Adrenal gland (tissue), 12 donors: Measurements from ENCODE around the gene BACE2. TPM values are rescaled to one million over a fixed set of nuclear protein-coding genes. Genes with fewer than 3 reads are reported as not detected.

Source experiments
- DNase-seq, 7 donors: peaks; one replicate each; pipeline ENCODE4 v3.0.0-alpha.2; 2019 to 2020
- H3K27ac ChIP-seq, 5 donors: fragments of 200-600 bp; sonication (generic) in 4 of 5; 1 replicate in 3 of 5; 2 replicates in 2 of 5; pipeline versions ENCODE4 v1.5.1 to v1.8.0; 2016 to 2020; ENCODE audit warnings: mild to moderate bottlenecking in 1 of 5
- H3K27me3 ChIP-seq: fragments of 200-600 bp; 2 replicates; pipeline ENCODE4 v1.8.0; 2021
- H3K36me3 ChIP-seq, 2 donors: fragments of 200-600 bp; replicated peaks in 1 of 2; 1 replicate in 1 of 2; 2 replicates in 1 of 2; pipeline versions ENCODE4 v1.5.1 to v1.8.0; 2018 to 2022
- H3K4me1 ChIP-seq, 2 donors: fragments of 200-600 bp; replicated peaks in 1 of 2; 1 replicate in 1 of 2; 2 replicates in 1 of 2; pipeline versions ENCODE4 v1.5.1 to v1.8.0; 2018 to 2021
- H3K4me3 ChIP-seq, 4 donors: fragments of 200-600 bp; sonication (generic) in 3 of 4; one replicate each; pipeline ENCODE4 v1.5.1; 2016 to 2018
- H3K9me3 ChIP-seq, 3 donors: fragments of 200-600 bp; sonication (generic) in 1 of 3; replicated peaks in 1 of 3; 1 replicate in 2 of 3; 2 replicates in 1 of 3; pipeline versions ENCODE4 v1.5.1 to v1.8.0; 2016 to 2021
- CTCF ChIP-seq, 6 experiments: fragments of 450-650 bp in 4 of 6; fragments of 200-600 bp in 2 of 6; sonication (generic) in 1 of 6; IDR thresholded peaks; 1 replicate in 5 of 6; 2 replicates in 1 of 6; pipeline versions ENCODE4 v1.5.1 to v1.8.0; 2016 to 2021; ENCODE audit warnings: antibody characterized with exemption in 6 of 6, mild to moderate bottlenecking in 2 of 6, moderate library complexity in 1 of 6
- POLR2A ChIP-seq, 2 donors: fragments of 450-650 bp; IDR thresholded peaks; one replicate each; pipeline ENCODE4 v1.6.1; 2017; ENCODE audit warnings: antibody characterized with exemption in 2 of 2, mild to moderate bottlenecking in 2 of 2, moderate library complexity in 1 of 2
- WGBS, 4 donors: extraction: QIAGEN DNeasy Blood & Tissue Kit in 2 of 4; methylation state at CpG; one replicate each; pipeline versions ENCODE4 v1.1.5 to v1.1.7; 2013 to 2017; 5-methylcytosine and 5-hydroxymethylcytosine counted together
- intact Hi-C, 2 donors: fragments of 100-400 bp; cut with DNase I; formaldehyde crosslinking; loops; one replicate each; pipeline versions ENCODE4 v1.14.1 to v1.15.0; 2022 to 2023
- polyA plus RNA-seq, 3 donors: library from polyadenylated mRNA; stranded (reverse); fragments of 200-250 nt in 2 of 3; fragments of 350-450 nt in 1 of 3; fragmentation: Illumina TruSeq in 1 of 3; extraction: RNeasy Lipid Tissue Mini Kit (QIAGEN cat#74804) in 1 of 3; gene quantifications; one replicate each; pipeline ENCODE4 v1.2.3, GENCODE V29; 2013 to 2014
- total RNA-seq, 9 donors: library from RNA; depleted of rRNA in 4 of 9; stranded (reverse); fragments of >200 nt in 4 of 9; fragments of 120-200 nt in 1 of 9; fragmentation: NEBNext Ultra II Directional in 1 of 9; extraction: Animal tissue kit (Norgen Biotek cat#: 25700) in 1 of 9; gene quantifications; one replicate each; pipeline versions ENCODE4 v1.1.0 to v1.2.4, GENCODE V29; 2013 to 2023
- donor health status: healthy with polysubstance abuse.
- donor health status: Bipolar disorder and iron deficiency.
- donor health status: DM: yes; HTN: yes; CAD: no.
- donor health status: DM: no; HTN: no; CAD: no.
- donor health status: DM: no; HTN: no; CAD: no.
- donor health status: DM: yes; HTN: yes; CAD: no.

Gene BACE2
- total and polyA plus RNA-seq, 12 donors = 3.9 to 24.4 (median 13.8) TPM

GRCh38 chr21:41199588-41199987, 31.6 kb downstream of the BACE2 start:
- no peaks in the 10 kb centered on the region for H3K36me3 ChIP-seq
- no peak overlapping the region for H3K27ac ChIP-seq
- H3K4me3 ChIP-seq = no peak overlapping the region
- H3K9me3 ChIP-seq = no peaks in the 10 kb centered on the region
- no peaks in the 10 kb centered on the region for H3K4me1 ChIP-seq
- 89 to 96% (median 95%) methylated on average over 10 of the region's 10 CpGs for WGBS, 4 donors
- DNase-seq = no peak
- TF ChIP-seq CTCF (IDR thresholded peaks at IDR 0.05) (no peak), POLR2A (IDR thresholded peaks at IDR 0.05) (no peak)
- H3K27me3 ChIP-seq = no peaks in the 10 kb centered on the region
- intact Hi-C loops = no loop called here

- H3K27ac ChIP-seq = no peak overlapping the region
These were observed 33.4 kb downstream of the BACE2 start for GRCh38 chr21:41201385-41201784.

GRCh38 chr21:41204736-41205135, 36.8 kb downstream of the BACE2 start:
- no peaks in the 10 kb centered on the region for H3K27me3 ChIP-seq
- no peak for TF ChIP-seq CTCF (IDR thresholded peaks at IDR 0.05)
- intact Hi-C loops = no loop called here
- no peaks in the 10 kb centered on the region for H3K9me3 ChIP-seq
- WGBS, 4 donors = 78 to 92% (median 86%) methylated on average over 3 of the region's 3 CpGs
- no peaks in the 10 kb centered on the region for H3K36me3 ChIP-seq
- no peaks in the 10 kb centered on the region for H3K4me1 ChIP-seq
- DNase-seq = no peak
- no peak overlapping the region for H3K27ac ChIP-seq
- H3K4me3 ChIP-seq = no peak overlapping the region

More at GRCh38 chr21:41201385-41201784, 33.4 kb downstream of the BACE2 start:
- no peak for DNase-seq
- TF ChIP-seq POLR2A (IDR thresholded peaks at IDR 0.05) (no peak), CTCF (IDR thresholded peaks at IDR 0.05) (no peak)
- H3K36me3 ChIP-seq = no peaks in the 10 kb centered on the region
- no peaks in the 10 kb centered on the region for H3K9me3 ChIP-seq
- H3K4me3 ChIP-seq = no peak overlapping the region
- intact Hi-C loops = no loop called here
- H3K27me3 ChIP-seq = no peaks in the 10 kb centered on the region
- H3K4me1 ChIP-seq = no peaks in the 10 kb centered on the region
- 85 to 92% (median 88%) methylated on average over 5 of the region's 5 CpGs for WGBS, 4 donors

- Histone ChIP-seq H3K4me3 (no peak overlapping the region), H3K9me3 (no peaks in the 10 kb centered on the region), H3K27ac (peak overlapping the region in 2 of 5 donors; percentile 35 to 40), H3K36me3 (no peaks in the 10 kb centered on the region), H3K4me1 (no peaks in the 10 kb centered on the region), H3K27me3 (no peaks in the 10 kb centered on the region)
- TF ChIP-seq CTCF (IDR thresholded peaks at IDR 0.05) (no peak), POLR2A (IDR thresholded peaks at IDR 0.05) (no peak)
- DNase-seq = peak in 6 of 7 donors; percentile 21 to 67 (median 29)
- intact Hi-C loops = no loop called here
- WGBS, 4 donors = 75 to 79% (median 76%) methylated on average over 13 to 17 of the region's 17 CpGs
These were observed 39.7 kb downstream of the BACE2 start for GRCh38 chr21:41207401-41208375.
